22Rv1 (cell line): ENCODE measurements around the gene TCP11.

ENCODE experiments used
- ZFX ChIP-seq: fragments of 450-650 bp; IDR thresholded peaks from 2 replicates; pipeline ENCODE4 v1.6.1; 2017; ENCODE audit warnings: antibody characterized with exemption, borderline replicate concordance
- TF ChIP-seq, protein P1 (sequence below): fragments of 450-650 bp; IDR thresholded peaks from 2 replicates; pipeline ENCODE4 v1.5.1; 2017; ENCODE audit warnings: mild to moderate bottlenecking

DNA sequence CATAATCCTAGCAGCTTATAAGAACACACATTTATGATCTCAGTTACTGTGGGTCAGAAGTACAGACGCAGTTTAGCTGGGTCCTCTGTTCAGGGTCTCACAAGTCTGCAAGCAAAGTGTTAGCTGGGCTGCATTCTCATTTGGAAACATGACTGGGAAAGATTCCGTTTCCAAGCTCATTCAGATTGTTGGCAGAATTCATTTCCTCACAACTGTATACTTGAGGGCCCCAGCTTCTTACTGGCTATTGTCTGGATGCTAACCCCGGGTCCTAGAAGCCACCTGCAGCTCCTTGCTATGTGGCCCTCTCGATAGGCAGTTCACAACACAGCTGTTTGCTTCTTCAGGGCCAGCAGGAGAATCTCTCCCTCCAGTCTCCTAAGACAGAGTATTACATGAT is 13.1 kb downstream of the TCP11 start:
- TF ChIP-seq ZFX, result no peak
- TF ChIP-seq, protein P1, sequence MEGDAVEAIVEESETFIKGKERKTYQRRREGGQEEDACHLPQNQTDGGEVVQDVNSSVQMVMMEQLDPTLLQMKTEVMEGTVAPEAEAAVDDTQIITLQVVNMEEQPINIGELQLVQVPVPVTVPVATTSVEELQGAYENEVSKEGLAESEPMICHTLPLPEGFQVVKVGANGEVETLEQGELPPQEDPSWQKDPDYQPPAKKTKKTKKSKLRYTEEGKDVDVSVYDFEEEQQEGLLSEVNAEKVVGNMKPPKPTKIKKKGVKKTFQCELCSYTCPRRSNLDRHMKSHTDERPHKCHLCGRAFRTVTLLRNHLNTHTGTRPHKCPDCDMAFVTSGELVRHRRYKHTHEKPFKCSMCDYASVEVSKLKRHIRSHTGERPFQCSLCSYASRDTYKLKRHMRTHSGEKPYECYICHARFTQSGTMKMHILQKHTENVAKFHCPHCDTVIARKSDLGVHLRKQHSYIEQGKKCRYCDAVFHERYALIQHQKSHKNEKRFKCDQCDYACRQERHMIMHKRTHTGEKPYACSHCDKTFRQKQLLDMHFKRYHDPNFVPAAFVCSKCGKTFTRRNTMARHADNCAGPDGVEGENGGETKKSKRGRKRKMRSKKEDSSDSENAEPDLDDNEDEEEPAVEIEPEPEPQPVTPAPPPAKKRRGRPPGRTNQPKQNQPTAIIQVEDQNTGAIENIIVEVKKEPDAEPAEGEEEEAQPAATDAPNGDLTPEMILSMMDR, result no peak
